Left lung (tissue), 10 donors: ENCODE measurements around the gene ZNF582. TPM values are rescaled to one million over a fixed set of nuclear protein-coding genes. Genes with fewer than 3 reads are reported as not detected.

Experiments
- ATAC-seq: fragments of 200-7000 bp; cut with Tn5 transposase; one replicate; pipeline ENCODE4 v1.9.1; 2020; ENCODE audit warnings: moderate library complexity
- DNase-seq, 4 donors: peaks; one replicate each; pipeline ENCODE4 v3.0.0-alpha.2; 2013 to 2020
- H3K27ac ChIP-seq, 2 donors: fragments of 200-600 bp; sonication (generic) in 1 of 2; one replicate each; pipeline versions ENCODE4 v1.5.0 to v1.8.0; 2020 to 2021
- H3K27me3 ChIP-seq, 2 donors: fragments of 200-600 bp; sonication (generic) in 1 of 2; one replicate each; pipeline versions ENCODE4 v1.5.0 to v1.8.0; 2020 to 2021
- H3K36me3 ChIP-seq, 2 donors: fragments of 200-600 bp; sonication (generic) in 1 of 2; one replicate each; pipeline versions ENCODE4 v1.5.0 to v1.8.0; 2020 to 2021
- H3K4me1 ChIP-seq, 2 donors: fragments of 200-600 bp; one replicate each; pipeline ENCODE4 v1.8.0; 2021
- H3K4me3 ChIP-seq, 2 donors: fragments of 200-600 bp; sonication (generic) in 1 of 2; one replicate each; pipeline versions ENCODE4 v1.5.0 to v1.8.0; 2020 to 2021; ENCODE audit warnings: mild to moderate bottlenecking in 1 of 2
- H3K9me3 ChIP-seq, 2 donors: fragments of 200-600 bp; sonication (generic) in 1 of 2; one replicate each; pipeline versions ENCODE4 v1.5.0 to v1.8.0; 2020 to 2021
- intact Hi-C, 2 donors: fragments of 100-400 bp; cut with DNase I; formaldehyde crosslinking; loops; one replicate each; pipeline versions ENCODE4 v1.11.2 to v1.14.2; 2022
- polyA plus RNA-seq, 6 donors: library from polyadenylated mRNA; unstranded; fragments of 120-200 nt; gene quantifications; one replicate each; pipeline ENCODE4 v1.2.1, GENCODE V29; 2013; ENCODE audit not compliant: insufficient read length in 6 of 6
- total RNA-seq, 2 donors: library from RNA; stranded (reverse); fragmentation: NEBNext Ultra II Directional; extraction: Animal tissue kit (Norgen Biotek cat#: 25700); gene quantifications; one replicate each; pipeline ENCODE4 v1.2.1, GENCODE V29; 2021
- TF ChIP-seq, protein P1 (sequence below), 2 donors: fragments of 200-600 bp; sonication (generic) in 1 of 2; IDR thresholded peaks; one replicate each; pipeline versions ENCODE4 v1.5.0 to v1.8.0; 2021; ENCODE audit warnings: antibody characterized with exemption in 2 of 2
- donor health status: DM: no; HTN: yes; CAD: no.
- donor health status: DM: no; HTN: no; CAD: no.

The ZNF582 gene
- total and polyA plus RNA-seq, 8 donors: 2.9 to 13.1 (median 8.9) TPM

DNA sequence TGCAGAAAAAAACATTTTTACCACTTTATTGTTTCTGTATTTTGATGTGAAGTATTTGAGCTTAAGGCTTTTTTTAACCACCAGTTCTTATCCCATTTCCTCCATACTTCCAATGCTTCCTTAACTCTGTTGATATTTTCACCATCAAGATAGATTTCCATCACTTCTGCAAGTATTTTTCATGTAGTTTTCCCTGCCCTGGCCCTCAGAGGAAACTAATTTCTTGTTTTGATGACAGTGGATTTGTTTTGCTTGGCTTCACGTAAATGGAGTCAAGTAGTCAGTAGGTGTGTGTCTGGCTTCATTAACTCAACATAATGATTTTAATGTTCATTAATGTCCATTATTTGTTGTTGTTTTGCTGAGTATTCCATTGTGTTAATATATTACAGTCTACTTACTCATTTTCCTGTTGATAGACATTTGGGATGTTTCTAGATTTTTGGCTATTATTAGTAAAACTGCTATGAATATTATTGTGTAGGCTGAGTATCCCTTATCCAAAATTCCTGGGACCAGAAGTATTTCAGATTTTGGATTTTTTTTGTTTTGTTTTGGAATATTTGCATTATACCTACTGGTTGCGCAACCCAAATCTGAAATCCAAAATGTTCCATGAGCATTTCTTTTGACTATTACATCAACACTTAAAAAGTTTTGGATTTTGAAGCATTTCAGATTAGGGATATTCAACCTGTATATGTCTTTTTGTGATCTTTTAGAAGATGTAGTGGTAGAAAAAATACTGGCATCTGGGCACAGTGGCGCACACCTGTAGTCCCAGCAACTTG is 23.3 kb downstream of the ZNF582 start:
- H3K4me3 ChIP-seq: no peak overlapping the region
- no peaks in the 10 kb centered on the region for H3K27me3 ChIP-seq
- peaks cover 0 to 61% of the 10 kb centered on the region in 2 donors for H3K9me3 ChIP-seq
- DNase-seq (no peak), ATAC-seq (no peak)
- H3K27ac ChIP-seq: no peak overlapping the region
- TF ChIP-seq, protein P1, sequence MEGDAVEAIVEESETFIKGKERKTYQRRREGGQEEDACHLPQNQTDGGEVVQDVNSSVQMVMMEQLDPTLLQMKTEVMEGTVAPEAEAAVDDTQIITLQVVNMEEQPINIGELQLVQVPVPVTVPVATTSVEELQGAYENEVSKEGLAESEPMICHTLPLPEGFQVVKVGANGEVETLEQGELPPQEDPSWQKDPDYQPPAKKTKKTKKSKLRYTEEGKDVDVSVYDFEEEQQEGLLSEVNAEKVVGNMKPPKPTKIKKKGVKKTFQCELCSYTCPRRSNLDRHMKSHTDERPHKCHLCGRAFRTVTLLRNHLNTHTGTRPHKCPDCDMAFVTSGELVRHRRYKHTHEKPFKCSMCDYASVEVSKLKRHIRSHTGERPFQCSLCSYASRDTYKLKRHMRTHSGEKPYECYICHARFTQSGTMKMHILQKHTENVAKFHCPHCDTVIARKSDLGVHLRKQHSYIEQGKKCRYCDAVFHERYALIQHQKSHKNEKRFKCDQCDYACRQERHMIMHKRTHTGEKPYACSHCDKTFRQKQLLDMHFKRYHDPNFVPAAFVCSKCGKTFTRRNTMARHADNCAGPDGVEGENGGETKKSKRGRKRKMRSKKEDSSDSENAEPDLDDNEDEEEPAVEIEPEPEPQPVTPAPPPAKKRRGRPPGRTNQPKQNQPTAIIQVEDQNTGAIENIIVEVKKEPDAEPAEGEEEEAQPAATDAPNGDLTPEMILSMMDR (IDR thresholded peaks at IDR 0.05): no peak
- intact Hi-C loops: no loop called here
- peaks cover 0 to 49% of the 10 kb centered on the region in 2 donors for H3K36me3 ChIP-seq
- H3K4me1 ChIP-seq: peaks cover 4 to 11% of the 10 kb centered on the region in 2 donors

DNA sequence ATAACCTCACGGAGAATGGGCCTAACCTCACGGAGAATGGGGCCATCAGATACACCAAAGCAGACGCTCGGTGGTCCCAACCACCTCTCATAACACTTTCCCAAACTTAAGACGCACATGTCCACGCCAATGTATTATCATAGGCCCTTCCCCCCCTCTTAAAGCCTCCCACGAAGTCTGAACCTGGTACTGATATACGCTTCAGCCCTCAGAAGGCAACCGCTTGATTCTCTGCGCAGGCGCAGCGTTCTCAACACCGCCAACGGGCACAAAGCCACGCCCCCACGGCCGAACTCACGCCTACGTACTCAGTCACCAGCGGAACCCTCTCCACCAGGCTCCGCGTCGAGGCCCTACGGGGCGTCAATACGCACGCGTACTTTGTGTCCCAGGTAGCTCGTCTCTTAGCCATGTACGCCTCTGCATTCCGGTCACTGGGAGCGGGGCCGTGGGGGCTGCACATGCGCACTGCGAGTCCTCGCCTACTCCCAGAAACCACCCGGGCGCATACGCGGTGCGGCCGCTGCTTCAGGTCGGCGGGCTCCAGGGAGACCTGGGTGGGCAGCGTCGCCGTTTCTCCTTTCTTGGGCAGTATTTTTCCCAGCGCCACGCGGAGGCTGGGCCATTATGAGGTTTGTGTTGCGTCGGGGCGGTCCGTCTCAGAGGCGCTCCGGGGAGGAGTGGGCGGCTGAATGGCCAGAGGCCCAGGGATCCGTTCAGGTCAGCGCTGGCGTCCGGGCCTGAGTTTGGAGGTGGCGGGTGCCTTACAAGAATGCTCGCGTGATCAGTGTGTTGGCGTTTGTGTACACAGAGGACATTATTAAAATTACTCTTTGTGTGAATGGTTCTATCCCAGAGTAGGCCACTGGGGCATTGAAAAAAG is 25.3 kb downstream of the ZNF582 start:
- ATAC-seq: peak; percentile 99
- H3K4me1 ChIP-seq: peaks cover 4 to 11% of the 10 kb centered on the region in 2 donors
- H3K9me3 ChIP-seq: peaks cover 3 to 60% of the 10 kb centered on the region in 2 donors
- H3K27me3 ChIP-seq: no peaks in the 10 kb centered on the region
- DNase-seq: peak; percentile 91 to 97 (median 94)
- H3K4me3 ChIP-seq: peak overlapping the region; percentile 54 to 65
- TF ChIP-seq, protein P1 (IDR thresholded peaks at IDR 0.05): no peak
- H3K27ac ChIP-seq: peak overlapping the region; percentile 81 to 88
- H3K36me3 ChIP-seq: peaks cover 0 to 29% of the 10 kb centered on the region in 2 donors
- intact Hi-C loops: no loop called here

DNA sequence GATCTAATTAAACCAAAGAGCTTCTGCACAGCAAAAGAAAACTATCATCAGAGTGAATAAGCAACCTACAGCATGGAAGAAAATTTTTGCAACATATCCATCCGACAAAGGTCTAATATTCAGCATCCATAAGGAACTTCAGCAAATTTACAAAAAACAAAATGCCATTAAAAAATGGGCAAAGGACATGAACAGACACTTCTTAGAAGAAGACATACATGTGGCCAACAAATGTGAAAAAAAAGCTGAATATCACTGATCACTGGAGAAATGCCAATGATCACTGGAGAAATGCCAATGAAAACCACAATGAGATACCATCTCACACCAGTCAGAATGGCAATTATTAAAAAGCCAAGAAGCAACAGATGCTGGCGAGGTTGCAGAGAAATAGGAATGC is 32.5 kb downstream of the ZNF582 start:
- no peak for DNase-seq
- TF ChIP-seq, protein P1 (IDR thresholded peaks at IDR 0.05): no peak
- intact Hi-C loops: no loop called here
- no peak overlapping the region for H3K4me3 ChIP-seq
- no peaks in the 10 kb centered on the region for H3K4me1 ChIP-seq
- no peaks in the 10 kb centered on the region for H3K36me3 ChIP-seq
- H3K27ac ChIP-seq: no peak overlapping the region
- no peak for ATAC-seq
- peaks cover 3 to 65% of the 10 kb centered on the region in 2 donors for H3K9me3 ChIP-seq
- H3K27me3 ChIP-seq: no peaks in the 10 kb centered on the region

DNA sequence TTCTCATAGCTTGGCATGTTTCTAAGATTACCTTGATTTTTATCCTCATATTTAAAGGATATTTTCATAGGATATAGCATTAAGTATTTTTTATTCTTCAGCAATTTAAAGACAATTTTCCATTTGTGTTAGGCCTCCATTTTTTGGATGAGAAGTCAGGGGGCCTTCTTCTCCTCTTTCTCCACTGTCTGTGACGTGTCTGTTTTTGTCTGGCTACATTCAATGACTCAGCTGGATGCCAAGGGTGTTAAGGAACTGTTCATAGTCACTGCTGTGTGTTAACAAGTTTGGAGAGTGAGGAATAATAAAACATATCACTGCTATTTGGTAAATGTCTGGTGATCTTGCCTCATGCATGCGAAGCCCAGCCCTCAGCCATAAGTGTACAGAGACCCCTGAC is 36.4 kb downstream of the ZNF582 start:
- no peaks in the 10 kb centered on the region for H3K4me1 ChIP-seq
- ATAC-seq: no peak
- no peak overlapping the region for H3K4me3 ChIP-seq
- no peaks in the 10 kb centered on the region for H3K36me3 ChIP-seq
- no peak overlapping the region for H3K27ac ChIP-seq
- H3K27me3 ChIP-seq: no peaks in the 10 kb centered on the region
- TF ChIP-seq, protein P1 (IDR thresholded peaks at IDR 0.05): no peak
- H3K9me3 ChIP-seq: peaks cover 0 to 36% of the 10 kb centered on the region in 2 donors
- intact Hi-C loops: no loop called here
- DNase-seq: no peak

DNA sequence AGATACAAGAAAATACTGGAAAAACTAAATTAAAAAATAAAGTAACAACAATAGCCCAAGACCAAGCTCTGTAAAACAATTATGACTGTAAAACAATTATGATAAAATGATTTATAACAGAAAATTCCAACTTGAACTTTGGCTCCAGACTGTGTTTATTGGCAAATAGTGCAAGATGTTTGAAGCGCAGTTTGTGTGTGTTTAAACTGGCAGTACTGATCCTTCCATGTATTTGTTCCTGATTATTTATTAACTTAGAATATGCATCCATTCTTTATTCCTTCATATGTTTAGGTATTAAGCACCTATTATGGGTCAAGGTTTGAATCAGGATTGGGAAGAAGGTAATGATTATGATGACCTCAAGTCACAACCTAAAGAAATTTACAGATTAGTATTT is 37.8 kb downstream of the ZNF582 start:
- H3K4me3 ChIP-seq: no peak overlapping the region
- ATAC-seq (no peak), DNase-seq (no peak)
- H3K9me3 ChIP-seq: peaks cover 0 to 21% of the 10 kb centered on the region in 2 donors
- H3K4me1 ChIP-seq: no peaks in the 10 kb centered on the region
- no peak overlapping the region for H3K27ac ChIP-seq
- H3K36me3 ChIP-seq: no peaks in the 10 kb centered on the region
- TF ChIP-seq, protein P1 (IDR thresholded peaks at IDR 0.05): no peak
- no peaks in the 10 kb centered on the region for H3K27me3 ChIP-seq
- intact Hi-C loops: no loop called here
